ENCODE measurements around the gene TOM1L1. TPM values are rescaled to one million over a fixed set of nuclear protein-coding genes. Genes with fewer than 3 reads are reported as not detected.

Gene TOM1L1
- total RNA-seq, 6 donors from 2014 or later = 25.1 to 64.1 (median 35.1) TPM

DNA sequence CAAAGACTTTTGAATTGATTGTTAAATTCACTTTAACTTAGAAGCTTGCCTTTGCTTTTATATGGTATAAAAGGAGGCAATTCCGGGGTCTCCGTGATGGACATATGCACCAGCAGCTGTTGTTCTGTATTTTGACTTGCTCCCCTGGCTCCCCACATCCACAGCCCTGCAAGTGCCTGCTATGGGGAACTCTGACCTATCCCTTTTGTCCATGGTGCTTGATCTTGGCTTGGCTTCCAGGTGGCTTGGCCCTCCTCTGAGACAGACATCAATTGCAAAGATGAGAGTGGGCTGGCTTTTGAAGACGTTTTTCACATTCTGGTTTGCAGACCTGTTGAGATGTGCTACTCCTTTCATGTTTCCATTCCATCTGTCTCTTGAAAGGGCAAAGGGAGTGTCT, 26.9 kb downstream of the TOM1L1 start:
- DNase-seq (no peak), ATAC-seq (ENCODE audit: low FRiP score in 2 of 2) (no peak)
- Histone ChIP-seq H3K36me3 (peaks cover 0 to 16% (median 0%) of the 10 kb centered on the region in 4 donors), H3K4me1 (no peaks in the 10 kb centered on the region), H3K9me3 (no peaks in the 10 kb centered on the region), H3K27me3 (no peaks in the 10 kb centered on the region), H3K4me3 (no peak overlapping the region), H3K27ac (no peak overlapping the region)
- 82 to 86% methylated on average over 3 of the region's 3 CpGs for WGBS, 2 donors
- TF ChIP-seq EP300 (IDR thresholded peaks at IDR 0.05) (no peak), POLR2AphosphoS5 (IDR thresholded peaks at IDR 0.05) (no peak), POLR2A (IDR thresholded peaks at IDR 0.05) (no peak)
- TF ChIP-seq, protein P1, sequence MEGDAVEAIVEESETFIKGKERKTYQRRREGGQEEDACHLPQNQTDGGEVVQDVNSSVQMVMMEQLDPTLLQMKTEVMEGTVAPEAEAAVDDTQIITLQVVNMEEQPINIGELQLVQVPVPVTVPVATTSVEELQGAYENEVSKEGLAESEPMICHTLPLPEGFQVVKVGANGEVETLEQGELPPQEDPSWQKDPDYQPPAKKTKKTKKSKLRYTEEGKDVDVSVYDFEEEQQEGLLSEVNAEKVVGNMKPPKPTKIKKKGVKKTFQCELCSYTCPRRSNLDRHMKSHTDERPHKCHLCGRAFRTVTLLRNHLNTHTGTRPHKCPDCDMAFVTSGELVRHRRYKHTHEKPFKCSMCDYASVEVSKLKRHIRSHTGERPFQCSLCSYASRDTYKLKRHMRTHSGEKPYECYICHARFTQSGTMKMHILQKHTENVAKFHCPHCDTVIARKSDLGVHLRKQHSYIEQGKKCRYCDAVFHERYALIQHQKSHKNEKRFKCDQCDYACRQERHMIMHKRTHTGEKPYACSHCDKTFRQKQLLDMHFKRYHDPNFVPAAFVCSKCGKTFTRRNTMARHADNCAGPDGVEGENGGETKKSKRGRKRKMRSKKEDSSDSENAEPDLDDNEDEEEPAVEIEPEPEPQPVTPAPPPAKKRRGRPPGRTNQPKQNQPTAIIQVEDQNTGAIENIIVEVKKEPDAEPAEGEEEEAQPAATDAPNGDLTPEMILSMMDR (IDR thresholded peaks at IDR 0.05) = no peak

DNA sequence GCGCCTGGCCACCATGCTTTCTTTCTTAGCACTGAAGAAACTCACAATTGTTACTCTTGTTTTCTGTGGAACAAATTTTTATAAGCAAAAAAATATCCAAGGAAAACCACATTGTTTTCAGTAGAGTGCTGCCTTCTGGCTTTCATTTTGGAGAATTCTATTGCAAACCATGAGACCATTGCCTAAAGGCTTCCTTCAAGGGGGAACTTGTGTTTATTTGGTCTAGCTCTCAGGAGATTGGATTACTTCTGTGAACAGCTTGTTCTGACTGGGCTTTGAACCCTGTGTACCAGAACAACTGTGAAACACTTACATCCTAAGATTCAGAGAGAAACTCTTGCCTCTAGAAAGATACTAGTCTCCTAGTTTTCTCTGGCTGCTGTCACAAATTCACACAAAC, 32.1 kb downstream of the TOM1L1 start:
- 4 to 100% methylated on average over 1 of the region's 1 CpG for WGBS, 2 donors
- ATAC-seq (ENCODE audit: low FRiP score in 2 of 2) = no peak
- no peak for DNase-seq
- Histone ChIP-seq H3K9me3 (no peaks in the 10 kb centered on the region), H3K27me3 (no peaks in the 10 kb centered on the region), H3K27ac (no peak overlapping the region), H3K4me1 (no peaks in the 10 kb centered on the region), H3K4me3 (no peak overlapping the region), H3K36me3 (peaks cover 0 to 36% (median 3%) of the 10 kb centered on the region in 4 donors)
- TF ChIP-seq, protein P1 (IDR thresholded peaks at IDR 0.05) = no peak
- TF ChIP-seq POLR2AphosphoS5 (IDR thresholded peaks at IDR 0.05) = no peak
- no peak for TF ChIP-seq POLR2A (IDR thresholded peaks at IDR 0.05)
- TF ChIP-seq EP300 (IDR thresholded peaks at IDR 0.05) = no peak

DNA sequence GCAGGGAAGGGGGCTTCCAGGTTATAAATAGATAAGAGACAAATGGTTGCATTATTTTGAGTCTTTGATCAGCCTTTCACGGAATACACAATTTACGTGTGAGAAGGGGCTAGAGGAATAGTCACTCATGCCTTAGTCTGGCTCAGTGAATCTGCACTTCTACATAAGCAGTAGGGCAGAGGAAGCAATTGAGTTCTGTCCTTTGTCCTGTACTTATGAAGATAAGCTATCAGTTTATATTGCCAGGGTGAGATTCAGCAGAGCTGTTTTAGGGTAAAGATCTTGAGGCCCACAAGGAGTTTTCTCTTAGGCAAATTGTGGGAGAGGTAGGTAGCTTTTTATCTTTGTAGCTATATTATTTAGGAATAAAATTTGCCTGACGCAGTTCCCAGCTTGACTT, 33.3 kb downstream of the TOM1L1 start:
- 86% methylated on average over 3 of the region's 3 CpGs for WGBS, 2 donors
- Histone ChIP-seq H3K36me3 (peaks cover 0 to 38% (median 3%) of the 10 kb centered on the region in 4 donors), H3K27me3 (no peaks in the 10 kb centered on the region), H3K4me3 (no peak overlapping the region), H3K27ac (no peak overlapping the region), H3K9me3 (no peaks in the 10 kb centered on the region), H3K4me1 (no peaks in the 10 kb centered on the region)
- TF ChIP-seq POLR2A (IDR thresholded peaks at IDR 0.05) = no peak
- TF ChIP-seq POLR2AphosphoS5 (IDR thresholded peaks at IDR 0.05) = no peak
- no peak for TF ChIP-seq EP300 (IDR thresholded peaks at IDR 0.05)
- TF ChIP-seq, protein P1 (IDR thresholded peaks at IDR 0.05) = no peak
- ATAC-seq (ENCODE audit: low FRiP score in 2 of 2) = no peak
- no peak for DNase-seq

DNA sequence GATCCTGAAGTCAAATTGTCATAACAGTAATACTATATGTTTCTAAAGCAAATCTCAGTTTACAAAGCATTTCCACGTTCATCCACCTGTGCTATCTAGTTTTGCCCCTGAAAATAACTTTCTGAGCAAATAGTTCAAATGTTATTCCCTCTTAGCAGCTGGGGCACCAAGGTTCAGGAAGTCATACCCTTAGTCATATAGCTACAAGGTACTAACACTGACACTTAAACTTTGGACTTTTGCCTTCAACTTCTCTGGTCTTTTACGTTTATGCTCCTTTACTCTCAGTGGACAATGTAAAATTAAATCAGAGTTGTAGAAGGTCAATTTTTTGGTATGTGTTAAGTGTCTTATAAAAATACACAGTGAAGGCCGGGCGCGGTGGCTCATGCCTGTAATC, 34.8 kb downstream of the TOM1L1 start:
- 88 to 93% methylated on average over 5 of the region's 5 CpGs for WGBS, 2 donors
- TF ChIP-seq POLR2A (IDR thresholded peaks at IDR 0.05) = no peak
- TF ChIP-seq EP300 (IDR thresholded peaks at IDR 0.05) = no peak
- TF ChIP-seq, protein P1 (IDR thresholded peaks at IDR 0.05) = no peak
- no peak for TF ChIP-seq POLR2AphosphoS5 (IDR thresholded peaks at IDR 0.05)
- no peak for DNase-seq
- peaks cover 0 to 41% (median 3%) of the 10 kb centered on the region in 4 donors for H3K36me3 ChIP-seq
- no peaks in the 10 kb centered on the region for H3K4me1 ChIP-seq
- ATAC-seq (ENCODE audit: low FRiP score in 2 of 2) = no peak
- no peaks in the 10 kb centered on the region for H3K9me3 ChIP-seq
- H3K4me3 ChIP-seq = no peak overlapping the region
- no peak overlapping the region for H3K27ac ChIP-seq
- no peaks in the 10 kb centered on the region for H3K27me3 ChIP-seq

DNA sequence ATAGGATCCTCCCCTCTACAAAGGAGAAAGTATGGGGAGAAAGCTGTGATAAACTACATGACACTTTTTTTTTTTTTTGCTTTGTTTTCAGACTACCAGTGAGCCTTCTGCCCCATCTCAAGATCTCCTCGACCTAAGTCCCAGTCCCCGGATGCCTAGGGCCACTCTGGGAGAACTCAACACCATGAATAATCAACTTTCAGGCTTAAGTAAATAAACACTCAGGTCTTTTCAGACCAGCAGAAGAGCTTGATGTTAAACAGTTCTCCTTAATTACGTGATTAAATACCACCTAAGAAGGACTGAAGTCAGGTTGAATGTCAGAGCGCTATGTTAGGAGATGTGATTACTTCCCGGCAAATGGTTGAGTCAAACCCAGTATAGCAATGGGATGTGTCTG, 36.4 kb downstream of the TOM1L1 start:
- H3K4me1 ChIP-seq = no peaks in the 10 kb centered on the region
- ATAC-seq (ENCODE audit: low FRiP score in 2 of 2) (no peak), DNase-seq (no peak)
- 50 to 58% methylated on average over 5 of the region's 5 CpGs for WGBS, 2 donors
- peaks cover 0 to 31% (median 3%) of the 10 kb centered on the region in 4 donors for H3K36me3 ChIP-seq
- H3K9me3 ChIP-seq = no peaks in the 10 kb centered on the region
- H3K27me3 ChIP-seq = no peaks in the 10 kb centered on the region
- no peak overlapping the region for H3K27ac ChIP-seq
- no peak for TF ChIP-seq EP300 (IDR thresholded peaks at IDR 0.05)
- TF ChIP-seq POLR2AphosphoS5 (IDR thresholded peaks at IDR 0.05) = no peak
- TF ChIP-seq, protein P1 (IDR thresholded peaks at IDR 0.05) = no peak
- TF ChIP-seq POLR2A (IDR thresholded peaks at IDR 0.05) = no peak
- H3K4me3 ChIP-seq = no peak overlapping the region
